ENCODE measurements around the gene FOXP3. TPM values are rescaled to one million over a fixed set of nuclear protein-coding genes. Genes with fewer than 3 reads are reported as not detected.

The FOXP3 gene
- total RNA-seq, 1 experiment from 2014 or later = 0.42 TPM

GRCh38 chrX:49277535-49277830, 13.0 kb upstream of the FOXP3 start (continued):
- TF ChIP-seq ATF3 (CRISPR knock-in tag; conservative IDR thresholded peaks at IDR 0.05) (no peak), ZNF671 (CRISPR knock-in tag; IDR thresholded peaks at IDR 0.05) (no peak)

GRCh38 chrX:49276671-49277534, 12.4 kb upstream of the FOXP3 start:
- H3K4me3 Mint-ChIP-seq = no peak overlapping the region
- no peak for DNase-seq (ENCODE audit: low spot score)
- peaks cover 2% of the 10 kb centered on the region; the same call in 1 of the 2 replicates for H3K36me3 Mint-ChIP-seq
- TF ChIP-seq ATF3 (CRISPR knock-in tag; conservative IDR thresholded peaks at IDR 0.05) = no peak
- TF ChIP-seq NFATC4 (CRISPR knock-in tag; IDR thresholded peaks at IDR 0.05) = no peak
- TF ChIP-seq ETV6 (CRISPR knock-in tag; IDR thresholded peaks at IDR 0.05) = no peak
- TF ChIP-seq ZBTB21 (CRISPR knock-in tag; IDR thresholded peaks at IDR 0.05; ENCODE audit: borderline replicate concordance) = no peak
- no peak for TF ChIP-seq MAX (CRISPR knock-in tag; IDR thresholded peaks at IDR 0.05)
- no peak for TF ChIP-seq ZNF138 (CRISPR knock-in tag; conservative IDR thresholded peaks at IDR 0.05)
- no peak for TF ChIP-seq STAT6 (CRISPR knock-in tag; conservative IDR thresholded peaks at IDR 0.05; ENCODE audit: low read depth)
- TF ChIP-seq ZNF423 (CRISPR knock-in tag; IDR thresholded peaks at IDR 0.05) = no peak
- no peak for TF ChIP-seq CBFB (CRISPR knock-in tag; IDR thresholded peaks at IDR 0.05; ENCODE audit: low read depth)
- TF ChIP-seq GRHL2 (CRISPR knock-in tag; IDR thresholded peaks at IDR 0.05; ENCODE audit: insufficient replicate concordance, severe bottlenecking) = no peak
- TF ChIP-seq ZMAT4 (CRISPR knock-in tag; IDR thresholded peaks at IDR 0.05) = no peak
- TF ChIP-seq ZNF512 (CRISPR knock-in tag; IDR thresholded peaks at IDR 0.05; ENCODE audit: borderline replicate concordance) = no peak
- no peak for TF ChIP-seq NR2C2 (CRISPR knock-in tag; IDR thresholded peaks at IDR 0.05)
- TF ChIP-seq ZSCAN18 (CRISPR knock-in tag; IDR thresholded peaks at IDR 0.05) = no peak
- no peak for TF ChIP-seq CTCF (IDR thresholded peaks at IDR 0.05)
- POLR2A ChIA-PET = no interaction called here
- H3K4me1 Mint-ChIP-seq = peaks cover 13% of the 10 kb centered on the region
- CTCF ChIA-PET = no interaction called here
- peak overlapping the region; percentile 34 for H3K27ac Mint-ChIP-seq
- no peak for ATAC-seq
- H3K27me3 Mint-ChIP-seq (ENCODE audit: low read depth) = no peaks in the 10 kb centered on the region
- H3K9me3 Mint-ChIP-seq = no peaks in the 10 kb centered on the region

All from WTC11 (cell line).